Transverse colon (tissue), 4 donors: ENCODE results near the gene KRT74.

Experiments used
- CTCF ChIP-seq, 5 experiments: fragments of 200-600 bp in 3 of 5; fragments of 450-650 bp in 2 of 5; sonication (generic) in 3 of 5; IDR thresholded peaks; 1 replicate in 2 of 5; 2 replicates in 3 of 5; pipeline ENCODE4 v1.5.1; 2016 to 2017; ENCODE audit warnings: antibody characterized with exemption in 5 of 5, inconsistent platforms in 3 of 5, mild to moderate bottlenecking in 2 of 5, moderate library complexity in 1 of 5
- POLR2A ChIP-seq: fragments of 450-650 bp; IDR thresholded peaks from one replicate; pipeline ENCODE4 v1.6.1; 2016; ENCODE audit warnings: antibody characterized with exemption, mild to moderate bottlenecking, moderate library complexity
- POLR2AphosphoS5 ChIP-seq, 3 donors: sonication (generic); formaldehyde crosslinking; IDR thresholded peaks; one replicate each; pipeline ENCODE4 v1.6.1; 2016; ENCODE audit warnings: antibody characterized with exemption in 3 of 3

DNA sequence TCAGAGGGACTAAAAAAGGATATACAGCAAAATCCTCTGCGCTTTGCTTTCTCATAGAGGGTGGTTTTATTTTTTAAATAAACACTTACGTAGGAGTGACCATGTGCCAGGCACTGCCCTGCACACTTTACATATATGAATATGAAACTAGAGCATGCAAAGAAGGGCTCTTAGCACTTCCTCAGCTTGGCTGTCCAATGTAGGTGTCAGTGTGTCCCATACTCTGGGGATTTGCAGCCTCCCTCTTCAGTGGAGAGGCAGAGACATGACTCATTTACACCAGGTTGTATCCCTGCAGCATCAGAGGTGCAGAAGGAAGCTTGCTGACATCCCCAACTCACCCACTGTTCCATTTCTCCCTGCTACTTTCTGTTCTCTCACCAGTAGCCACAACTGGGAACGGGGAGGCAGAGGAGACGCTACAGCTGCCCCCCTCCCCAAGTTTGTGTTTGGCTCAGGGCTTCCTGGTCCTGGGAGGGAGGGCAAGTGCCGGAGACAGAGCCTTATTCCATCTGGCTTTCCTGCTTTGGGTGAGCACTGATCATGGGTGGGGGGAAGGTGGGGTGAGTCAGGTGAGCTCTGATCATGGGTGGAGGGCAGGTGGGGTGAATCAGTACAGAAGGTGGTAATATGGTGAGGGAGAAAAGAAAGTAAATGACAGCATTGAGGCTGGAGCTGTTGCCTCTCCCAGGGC, 48.6 kb downstream of the KRT74 start:
- TF ChIP-seq POLR2AphosphoS5 (IDR thresholded peaks at IDR 0.05): no peak
- TF ChIP-seq CTCF (IDR thresholded peaks at IDR 0.05): no peak
- no peak for TF ChIP-seq POLR2A
